GM21390 (cell line): Measurements from ENCODE around the gene NELL2.
"Not testable (repeated sequence)": the region's sequence is repeated elsewhere in the genome, so short reads cannot be mapped to it uniquely, and the experiment has no call there.

Experiments
- ATAC-seq: cut with Tn5 transposase; IDR thresholded peaks from one replicate; pipeline ENCODE4 v1.9.1; 2021; ENCODE audit not compliant: unreplicated experiment

The NELL2 gene

GRCh38 chr12:44875954-44876543 lies at the start of gene NELL2:
NELL2 (minus strand) TSS chr12:44876315; CDS start chr12:44875869, 446 bp downstream.
- peak; percentile 72 for ATAC-seq

- ATAC-seq: no peak
Measured at GRCh38 chr12:44921736-44922135, 45.6 kb upstream of the NELL2 start.

- ATAC-seq: no peak
Measured at GRCh38 chr12:44917141-44917540, 41.0 kb upstream of the NELL2 start.

GRCh38 chr12:44915958-44916357 lies 39.8 kb upstream of the NELL2 start:
- ATAC-seq: no peak

GRCh38 chr12:44904321-44904720 lies 28.2 kb upstream of the NELL2 start:
- ATAC-seq: no peak

- not testable (repeated sequence) for ATAC-seq
Measured at GRCh38 chr12:44898108-44898507, 22.0 kb upstream of the NELL2 start.

GRCh38 chr12:44889926-44890325 lies 13.8 kb upstream of the NELL2 start:
- ATAC-seq: no peak

- ATAC-seq: no peak
Measured at GRCh38 chr12:44889162-44889561, 13.0 kb upstream of the NELL2 start.

GRCh38 chr12:44885902-44886301 lies 9.8 kb upstream of the NELL2 start:
- ATAC-seq: no peak

- no peak for ATAC-seq
Measured at GRCh38 chr12:44881197-44881596, 5.1 kb upstream of the NELL2 start.

- peak; percentile 58 for ATAC-seq
Measured at GRCh38 chr12:44876544-44877410, 662 bp upstream of the NELL2 start.

- no peak for ATAC-seq
Measured at GRCh38 chr12:44875417-44875953, 630 bp downstream of the NELL2 start.

- ATAC-seq: no peak
Measured at GRCh38 chr12:44874981-44875416, 1.1 kb downstream of the NELL2 start.

- ATAC-seq: no peak
Measured at GRCh38 chr12:44873898-44874297, 2.2 kb downstream of the NELL2 start.

- no peak for ATAC-seq
Measured at GRCh38 chr12:44869503-44869902, 6.6 kb downstream of the NELL2 start.

GRCh38 chr12:44863867-44864266 lies 12.2 kb downstream of the NELL2 start:
- no peak for ATAC-seq

- no peak for ATAC-seq
Measured at GRCh38 chr12:44859998-44860689, 16.0 kb downstream of the NELL2 start.

- ATAC-seq: no peak
Measured at GRCh38 chr12:44858226-44858855, 17.8 kb downstream of the NELL2 start.

- no peak for ATAC-seq
Measured at GRCh38 chr12:44852483-44852882, 23.6 kb downstream of the NELL2 start.

GRCh38 chr12:44851586-44851985 lies 24.5 kb downstream of the NELL2 start:
- ATAC-seq: no peak

GRCh38 chr12:44848703-44849085 lies 27.4 kb downstream of the NELL2 start:
- peak; percentile 45 for ATAC-seq
